ENCODE data around the gene ANKRD29. TPM values are rescaled to one million over a fixed set of nuclear protein-coding genes. Genes with fewer than 3 reads are reported as not detected.

Gene ANKRD29
- total and polyA plus RNA-seq, 8 donors = 1.2 to 150 (median 10.6) TPM

GRCh38 chr18:23669202-23669766 lies 6.6 kb upstream of the ANKRD29 start:
- no peaks in the 10 kb centered on the region for H3K36me3 ChIP-seq
- intact Hi-C loops (cut with DNase I; ENCODE audit: low total_unique reads) = no loop called here
- no peaks in the 10 kb centered on the region for H3K9me3 ChIP-seq
- H3K4me3 ChIP-seq = no peak overlapping the region
- TF ChIP-seq CTCF (IDR thresholded peaks at IDR 0.05) (no peak), POLR2AphosphoS5 (IDR thresholded peaks at IDR 0.05) (no peak), EP300 (IDR thresholded peaks at IDR 0.05) (no peak), POLR2A (IDR thresholded peaks at IDR 0.05) (no peak)
- DNase-seq = no peak
- H3K27ac ChIP-seq = no peak overlapping the region
- H3K4me1 ChIP-seq = peaks cover 0 to 4% (median 0%) of the 10 kb centered on the region in 4 donors
- WGBS, 5 donors = 80 to 91% (median 83%) methylated on average over 8 of the region's 8 CpGs
- H3K27me3 ChIP-seq = no peaks in the 10 kb centered on the region

- peaks cover 0 to under 1% (median 0%) of the 10 kb centered on the region in 3 donors for H3K27me3 ChIP-seq
- H3K4me3 ChIP-seq = no peak overlapping the region
- no peak overlapping the region for H3K27ac ChIP-seq
- intact Hi-C loops (cut with DNase I; ENCODE audit: low total_unique reads) = no loop called here
- H3K4me1 ChIP-seq = peaks cover 0 to 4% (median 0%) of the 10 kb centered on the region in 4 donors
- no peaks in the 10 kb centered on the region for H3K36me3 ChIP-seq
- no peaks in the 10 kb centered on the region for H3K9me3 ChIP-seq
- 33 to 42% (median 40%) methylated on average over 4 of the region's 4 CpGs for WGBS, 5 donors
- DNase-seq = peak in 1 of 2 donors; percentile 28
- TF ChIP-seq EP300 (IDR thresholded peaks at IDR 0.05) = no peak
Measured at GRCh38 chr18:23668731-23669130, 6.0 kb upstream of the ANKRD29 start.

GRCh38 chr18:23667114-23667513 lies 4.4 kb upstream of the ANKRD29 start:
- no peak for TF ChIP-seq EP300 (IDR thresholded peaks at IDR 0.05)
- 89 to 95% (median 91%) methylated on average over 1 of the region's 1 CpG for WGBS, 5 donors
- intact Hi-C loops (cut with DNase I; ENCODE audit: low total_unique reads) = no loop called here

GRCh38 chr18:23664674-23665073 lies 2.0 kb upstream of the ANKRD29 start:
- intact Hi-C loops (cut with DNase I; ENCODE audit: low total_unique reads) = no loop called here
- 40 to 59% (median 42%) methylated on average over 6 of the region's 6 CpGs for WGBS, 5 donors
- DNase-seq = no peak
- Histone ChIP-seq H3K27me3 (peaks cover 0 to 32% (median 12%) of the 10 kb centered on the region in 3 donors), H3K9me3 (no peaks in the 10 kb centered on the region), H3K4me3 (no peak overlapping the region), H3K27ac (no peak overlapping the region), H3K4me1 (peaks cover 0 to 23% (median 10%) of the 10 kb centered on the region in 4 donors), H3K36me3 (no peaks in the 10 kb centered on the region)
- TF ChIP-seq EP300 (IDR thresholded peaks at IDR 0.05) (no peak), CTCF (IDR thresholded peaks at IDR 0.05) (no peak), POLR2A (IDR thresholded peaks at IDR 0.05) (no peak), POLR2AphosphoS5 (IDR thresholded peaks at IDR 0.05) (no peak)

More at GRCh38 chr18:23667114-23667513, 4.4 kb upstream of the ANKRD29 start:
- peaks cover 0 to 14% (median 4%) of the 10 kb centered on the region in 3 donors for H3K27me3 ChIP-seq
- H3K27ac ChIP-seq = no peak overlapping the region
- no peaks in the 10 kb centered on the region for H3K36me3 ChIP-seq
- no peaks in the 10 kb centered on the region for H3K9me3 ChIP-seq
- H3K4me1 ChIP-seq = peaks cover 0 to 15% (median 7%) of the 10 kb centered on the region in 4 donors
- H3K4me3 ChIP-seq = no peak overlapping the region
- no peak for DNase-seq

GRCh38 chr18:23661735-23662308 lies 889 bp downstream of the ANKRD29 start:
- H3K4me1 ChIP-seq = peaks cover 0 to 20% (median 9%) of the 10 kb centered on the region in 4 donors
- no peaks in the 10 kb centered on the region for H3K9me3 ChIP-seq
- peaks cover 0 to 32% (median 12%) of the 10 kb centered on the region in 3 donors for H3K27me3 ChIP-seq
- TF ChIP-seq POLR2A (IDR thresholded peaks at IDR 0.05) (no peak), CTCF (IDR thresholded peaks at IDR 0.05) (no peak), POLR2AphosphoS5 (IDR thresholded peaks at IDR 0.05) (no peak), EP300 (IDR thresholded peaks at IDR 0.05) (no peak)
- 46 to 54% (median 49%) methylated on average over 9 of the region's 9 CpGs for WGBS, 5 donors
- no peak for DNase-seq
- intact Hi-C loops (cut with DNase I; ENCODE audit: low total_unique reads) = no loop called here
- no peaks in the 10 kb centered on the region for H3K36me3 ChIP-seq
- H3K27ac ChIP-seq = peak overlapping the region in 4 of 5 donors; percentile 59 to 79 (median 65)
- peak overlapping the region; percentile 58 to 66 (median 61) for H3K4me3 ChIP-seq

Measured in stomach (tissue), 9 donors.